Astrocyte (in vitro differentiated cells and primary cell): ENCODE results near the gene MRNIP. TPM values are rescaled to one million over a fixed set of nuclear protein-coding genes. Genes with fewer than 3 reads are reported as not detected.

ENCODE experiments used
- DNase-seq: peaks from one replicate; pipeline ENCODE4 v3.0.0-alpha.2; 2010; ENCODE audit warnings: low read depth
- FAIRE-seq: peaks from 2 replicates; lab custom pipeline; 2011; peaks lifted over from hg19 to GRCh38; lab: Jason Lieb, UNC
- H2AFZ ChIP-seq: 2 replicates; pipeline ENCODE4 v1.6.0; 2012; ENCODE audit warnings: low read depth, low read length, inconsistent platforms
- H3K27ac ChIP-seq: 2 replicates; pipeline ENCODE4 v1.5.1; 2011; ENCODE audit warnings: low read depth, low read length, inconsistent platforms
- H3K27me3 ChIP-seq: 2 replicates; pipeline ENCODE4 v1.6.0; 2011; ENCODE audit warnings: low read length, inconsistent platforms; ENCODE audit not compliant: insufficient read depth
- H3K36me3 ChIP-seq: 2 replicates; pipeline ENCODE4 v1.5.1; 2011; ENCODE audit warnings: low read length, inconsistent platforms; ENCODE audit not compliant: insufficient read depth
- H3K4me1 ChIP-seq: 2 replicates; pipeline ENCODE4 v1.5.1; 2011; ENCODE audit warnings: low read length, inconsistent platforms; ENCODE audit not compliant: insufficient read depth
- H3K4me2 ChIP-seq: 2 replicates; pipeline ENCODE4 v1.6.0; 2012; ENCODE audit warnings: low read length, inconsistent platforms
- H3K4me3 ChIP-seq: 2 replicates; pipeline ENCODE4 v1.5.1; 2011; ENCODE audit warnings: low read depth, mild to moderate bottlenecking, low read length, inconsistent platforms; ENCODE audit not compliant: insufficient read depth
- H3K79me2 ChIP-seq: 2 replicates; pipeline ENCODE4 v1.6.0; 2012; ENCODE audit warnings: mild to moderate bottlenecking, low read length, inconsistent platforms; ENCODE audit not compliant: insufficient read depth
- H3K9ac ChIP-seq: 2 replicates; pipeline ENCODE4 v1.6.0; 2012; ENCODE audit warnings: mild to moderate bottlenecking, low read length, inconsistent platforms
- H3K9me3 ChIP-seq: 2 replicates; pipeline ENCODE4 v1.5.1; 2012; ENCODE audit warnings: low read depth, mild to moderate bottlenecking, low read length, inconsistent platforms; ENCODE audit not compliant: insufficient read depth
- H4K20me1 ChIP-seq: 2 replicates; pipeline ENCODE4 v1.6.0; 2012; ENCODE audit warnings: low read length, inconsistent platforms; ENCODE audit not compliant: insufficient read depth
- H3K27ac Mint-ChIP-seq: one replicate; pipeline ENCODE4 v1.8.0; 2021; ENCODE audit warnings: mild to moderate bottlenecking, mixed read lengths; ENCODE audit not compliant: unreplicated experiment
- H3K27me3 Mint-ChIP-seq: one replicate; pipeline ENCODE4 v1.8.0; 2021; ENCODE audit warnings: low read depth, mixed read lengths; ENCODE audit not compliant: unreplicated experiment
- H3K36me3 Mint-ChIP-seq: one replicate; pipeline ENCODE4 v1.8.0; 2021; ENCODE audit warnings: low read depth, mixed read lengths; ENCODE audit not compliant: unreplicated experiment
- H3K4me1 Mint-ChIP-seq: one replicate; pipeline ENCODE4 v1.8.0; 2021; ENCODE audit warnings: low read depth, mixed read lengths; ENCODE audit not compliant: unreplicated experiment
- H3K4me3 Mint-ChIP-seq: one replicate; pipeline ENCODE4 v1.8.0; 2021; ENCODE audit warnings: mild to moderate bottlenecking, moderate library complexity, mixed read lengths; ENCODE audit not compliant: unreplicated experiment
- H3K9me3 Mint-ChIP-seq: one replicate; pipeline ENCODE4 v1.8.0; 2021; ENCODE audit warnings: mild to moderate bottlenecking, mixed read lengths; ENCODE audit not compliant: unreplicated experiment
- EZH2 ChIP-seq: IDR thresholded peaks from 2 replicates; pipeline ENCODE4 v1.6.1; 2012; ENCODE audit warnings: mild to moderate bottlenecking, low read length, inconsistent platforms; ENCODE audit not compliant: insufficient read depth
- total RNA-seq: library from RNA; stranded (reverse); gene quantifications from 2 replicates; pipeline ENCODE4 v1.2.1, GENCODE V29; 2021
- TF ChIP-seq, protein P1 (sequence below): IDR thresholded peaks from 2 replicates; pipeline ENCODE4 v1.5.1; 2011; ENCODE audit warnings: low read depth, mild to moderate bottlenecking, inconsistent platforms, low read length, moderate library complexity; ENCODE audit not compliant: insufficient read depth

The MRNIP gene
- total RNA-seq, 1 donor from 2014 or later, result 20.7 TPM

- Histone ChIP-seq H2AFZ (no peak overlapping the region), H3K27me3 (no peaks in the 10 kb centered on the region), H3K9me3 (no peaks in the 10 kb centered on the region), H3K79me2 (no peaks in the 10 kb centered on the region), H3K27ac (no peak overlapping the region), H3K4me3 (no peak overlapping the region), H3K4me2 (no peak overlapping the region), H4K20me1 (peaks cover 7% of the 10 kb centered on the region), H3K4me1 (no peaks in the 10 kb centered on the region), H3K9ac (no peak overlapping the region), H3K36me3 (peaks cover 23% of the 10 kb centered on the region)
- Mint-ChIP-seq H3K27me3 (no peaks in the 10 kb centered on the region), H3K4me3 (no peak overlapping the region), H3K27ac (no peak overlapping the region), H3K36me3 (peaks cover 35% of the 10 kb centered on the region), H3K4me1 (no peaks in the 10 kb centered on the region), H3K9me3 (no peaks in the 10 kb centered on the region)
- no peak for TF ChIP-seq EZH2
- TF ChIP-seq, protein P1, sequence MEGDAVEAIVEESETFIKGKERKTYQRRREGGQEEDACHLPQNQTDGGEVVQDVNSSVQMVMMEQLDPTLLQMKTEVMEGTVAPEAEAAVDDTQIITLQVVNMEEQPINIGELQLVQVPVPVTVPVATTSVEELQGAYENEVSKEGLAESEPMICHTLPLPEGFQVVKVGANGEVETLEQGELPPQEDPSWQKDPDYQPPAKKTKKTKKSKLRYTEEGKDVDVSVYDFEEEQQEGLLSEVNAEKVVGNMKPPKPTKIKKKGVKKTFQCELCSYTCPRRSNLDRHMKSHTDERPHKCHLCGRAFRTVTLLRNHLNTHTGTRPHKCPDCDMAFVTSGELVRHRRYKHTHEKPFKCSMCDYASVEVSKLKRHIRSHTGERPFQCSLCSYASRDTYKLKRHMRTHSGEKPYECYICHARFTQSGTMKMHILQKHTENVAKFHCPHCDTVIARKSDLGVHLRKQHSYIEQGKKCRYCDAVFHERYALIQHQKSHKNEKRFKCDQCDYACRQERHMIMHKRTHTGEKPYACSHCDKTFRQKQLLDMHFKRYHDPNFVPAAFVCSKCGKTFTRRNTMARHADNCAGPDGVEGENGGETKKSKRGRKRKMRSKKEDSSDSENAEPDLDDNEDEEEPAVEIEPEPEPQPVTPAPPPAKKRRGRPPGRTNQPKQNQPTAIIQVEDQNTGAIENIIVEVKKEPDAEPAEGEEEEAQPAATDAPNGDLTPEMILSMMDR, result no peak
- FAIRE-seq (no peak), DNase-seq (no peak)
Measured at GRCh38 chr5:179893076-179893957, 34.7 kb upstream of the MRNIP start.

- peaks cover 36% of the 10 kb centered on the region for H3K36me3 Mint-ChIP-seq
- no peak overlapping the region for H3K4me3 Mint-ChIP-seq
- H3K4me3 ChIP-seq, result no peak overlapping the region
- H3K27me3 ChIP-seq, result no peaks in the 10 kb centered on the region
- H3K4me1 ChIP-seq, result no peaks in the 10 kb centered on the region
- H3K27me3 Mint-ChIP-seq, result no peaks in the 10 kb centered on the region
- peaks cover 8% of the 10 kb centered on the region for H4K20me1 ChIP-seq
- no peaks in the 10 kb centered on the region for H3K4me1 Mint-ChIP-seq
- H3K9ac ChIP-seq, result no peak overlapping the region
- FAIRE-seq (no peak), DNase-seq (no peak)
- H3K9me3 Mint-ChIP-seq, result no peaks in the 10 kb centered on the region
- no peak overlapping the region for H3K27ac ChIP-seq
- H3K27ac Mint-ChIP-seq, result no peak overlapping the region
- no peak overlapping the region for H3K4me2 ChIP-seq
- H3K9me3 ChIP-seq, result no peaks in the 10 kb centered on the region
- no peak overlapping the region for H2AFZ ChIP-seq
- H3K36me3 ChIP-seq, result peaks cover 21% of the 10 kb centered on the region
- no peaks in the 10 kb centered on the region for H3K79me2 ChIP-seq
- no peak for TF ChIP-seq EZH2
- TF ChIP-seq, protein P1, result no peak
Measured at GRCh38 chr5:179892255-179892654, 33.6 kb upstream of the MRNIP start.
